ENCODE measurements around the gene ALK.

GRCh38 chr2:29703336-29703735 lies 218.1 kb downstream of the ALK start:
- TF ChIP-seq CTCF (IDR thresholded peaks at IDR 0.05) (no peak), ZFX (IDR thresholded peaks at IDR 0.05; ENCODE audit: borderline replicate concordance) (no peak)

Data from 22Rv1 (cell line).